Bone marrow (tissue), 2 donors: Measurements from ENCODE around the gene CYB5R3.
"Not testable (repeated sequence)": the region's sequence is repeated elsewhere in the genome, so short reads cannot be mapped to it uniquely, and the experiment has no call there.

Experiments
- DNase-seq, 2 donors: peaks; one replicate each; lab custom pipeline; 2025; lab: John Stamatoyannopoulos, UW

Gene CYB5R3

DNA sequence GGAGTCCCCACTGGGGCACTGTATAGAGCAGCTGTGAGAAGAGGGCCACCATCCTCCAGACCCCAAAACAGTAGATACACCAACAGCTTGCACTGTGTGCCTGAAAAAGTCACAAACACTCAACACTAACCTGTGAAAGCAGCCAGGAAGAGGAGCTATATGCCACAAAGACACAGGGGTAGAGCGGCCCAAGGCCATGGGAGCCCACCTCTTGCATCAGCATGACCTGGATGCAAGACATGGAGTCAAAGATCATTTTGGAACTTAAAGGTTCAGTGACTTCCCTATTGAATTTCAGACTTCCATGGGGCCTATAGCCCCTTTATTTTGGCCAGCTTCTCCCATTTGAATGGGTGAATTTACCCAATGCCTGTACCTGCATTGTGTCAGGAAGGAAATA is 29.7 kb upstream of the CYB5R3 start:
- DNase-seq: no peak

GRCh38 chr22:42677936-42678335 is 28.7 kb upstream of the CYB5R3 start:
- not testable (repeated sequence) for DNase-seq

DNA sequence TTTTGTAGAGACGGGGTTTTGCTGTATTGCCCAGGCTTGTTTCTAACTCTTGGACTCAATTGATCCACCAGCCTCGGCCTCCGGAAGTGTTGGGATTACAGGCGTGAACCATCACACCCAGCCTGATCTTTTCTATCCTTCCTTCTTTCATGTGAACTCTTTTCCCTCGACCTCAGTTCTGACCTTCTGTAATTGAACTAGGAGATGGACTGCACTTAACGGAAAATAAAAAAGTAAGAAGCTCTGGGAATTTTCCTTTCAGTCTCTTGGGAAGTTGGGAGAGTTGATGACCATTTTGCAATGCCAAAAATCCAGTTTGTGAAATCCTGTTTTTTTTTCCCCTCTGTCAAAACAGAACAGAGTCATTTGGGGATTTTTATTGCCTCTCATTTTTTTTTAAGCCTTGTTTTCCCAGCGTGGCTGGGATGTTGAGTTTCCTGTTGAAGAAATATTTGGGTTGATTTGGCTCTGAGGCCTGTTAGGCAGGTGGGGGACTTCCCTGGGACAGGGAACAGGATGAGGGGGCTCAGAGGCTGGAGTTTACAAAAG is 26.9 kb upstream of the CYB5R3 start:
- DNase-seq: no peak

DNA sequence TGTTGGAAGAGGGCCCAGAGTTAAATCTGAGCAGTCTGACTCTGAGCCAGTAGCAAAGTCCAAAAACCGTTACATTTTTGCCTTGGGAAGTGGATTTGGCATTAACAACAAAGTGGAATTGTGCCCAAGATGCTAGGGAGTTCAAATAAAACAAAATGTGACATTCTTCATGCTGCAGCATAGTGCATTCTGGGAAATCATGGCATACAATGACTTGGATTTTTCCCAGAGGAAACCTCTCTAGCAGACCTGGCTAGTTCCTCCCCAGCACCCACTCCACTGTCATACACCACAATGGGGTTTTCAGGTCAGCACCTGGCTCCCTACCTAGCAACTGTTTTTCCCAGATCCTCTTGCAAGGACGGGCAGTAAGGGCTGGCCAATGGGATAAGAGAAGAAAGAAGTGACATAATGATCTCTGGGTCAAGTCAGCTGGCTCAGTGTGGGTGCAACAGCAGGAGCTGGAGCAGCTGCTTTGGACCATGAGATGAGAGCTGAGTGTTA is 24.8 kb upstream of the CYB5R3 start:
- no peak for DNase-seq

GRCh38 chr22:42673071-42673470 is 23.9 kb upstream of the CYB5R3 start:
- not testable (repeated sequence) for DNase-seq

- DNase-seq: no peak
Measured at GRCh38 chr22:42670921-42671709, 21.9 kb upstream of the CYB5R3 start.

GRCh38 chr22:42670046-42670445 is 20.9 kb upstream of the CYB5R3 start:
- DNase-seq: no peak

GRCh38 chr22:42666393-42666792 is 17.2 kb upstream of the CYB5R3 start:
- not testable (repeated sequence) for DNase-seq

GRCh38 chr22:42664976-42665831 is 16.0 kb upstream of the CYB5R3 start:
- DNase-seq: no peak

GRCh38 chr22:42661985-42662831 is 13.0 kb upstream of the CYB5R3 start:
- peak; percentile 55 to 61 for DNase-seq

GRCh38 chr22:42656578-42656977 is 7.4 kb upstream of the CYB5R3 start:
- no peak for DNase-seq

DNA sequence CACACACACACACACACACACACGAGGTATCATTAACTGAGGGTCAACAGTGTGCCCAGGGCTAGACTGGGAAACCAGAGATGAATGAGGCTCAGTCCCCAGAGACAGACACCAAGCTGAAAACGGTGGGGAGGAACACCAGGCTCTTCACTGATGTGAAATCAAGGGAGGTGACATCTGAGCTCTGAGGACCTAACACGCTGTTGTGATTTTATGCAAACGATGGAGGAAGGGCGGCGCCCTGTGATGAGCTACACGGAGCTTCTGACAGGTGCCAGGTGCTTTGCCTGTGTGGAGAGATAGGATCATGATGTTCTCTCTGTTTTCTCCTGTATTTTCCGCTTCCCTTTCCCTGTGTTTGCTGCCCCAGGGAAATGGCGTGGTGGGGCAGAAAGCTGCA is 6.5 kb upstream of the CYB5R3 start:
- no peak for DNase-seq

DNA sequence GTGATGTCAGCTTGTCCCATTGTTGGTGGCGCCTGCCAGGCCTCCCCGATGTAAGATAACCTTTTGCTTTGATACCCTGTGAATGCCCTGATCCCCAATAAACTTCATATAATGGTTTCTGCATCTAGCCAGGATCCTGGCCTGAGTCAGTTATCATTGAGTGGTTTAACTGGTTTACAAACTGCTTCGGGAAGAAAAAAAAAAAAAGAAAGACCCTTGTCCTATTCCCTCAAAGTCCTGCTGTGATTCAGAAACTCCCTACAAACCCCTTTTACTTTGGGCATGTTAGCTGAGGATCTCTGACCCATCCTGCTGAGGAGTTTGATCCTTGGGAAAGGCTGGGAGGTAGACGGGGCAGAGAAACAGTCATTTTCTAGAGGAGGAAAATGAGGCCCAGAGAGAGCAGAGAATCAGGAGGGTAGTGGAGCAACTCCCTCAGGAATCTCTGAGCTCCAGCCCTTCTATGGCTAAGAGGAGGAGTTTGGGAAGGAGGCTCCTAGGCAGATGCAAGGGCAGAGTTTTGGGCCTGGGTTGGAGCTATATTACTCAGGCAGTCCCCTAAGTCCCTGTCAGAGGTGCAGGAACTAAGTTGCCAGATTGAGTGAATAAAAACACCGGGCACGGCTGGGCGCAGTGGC is 5.4 kb upstream of the CYB5R3 start:
- DNase-seq: no peak

- no peak for DNase-seq
Measured at GRCh38 chr22:42653999-42654398, 4.8 kb upstream of the CYB5R3 start.

- DNase-seq: no peak
Measured at GRCh38 chr22:42651134-42651533, 1.9 kb upstream of the CYB5R3 start.

DNA sequence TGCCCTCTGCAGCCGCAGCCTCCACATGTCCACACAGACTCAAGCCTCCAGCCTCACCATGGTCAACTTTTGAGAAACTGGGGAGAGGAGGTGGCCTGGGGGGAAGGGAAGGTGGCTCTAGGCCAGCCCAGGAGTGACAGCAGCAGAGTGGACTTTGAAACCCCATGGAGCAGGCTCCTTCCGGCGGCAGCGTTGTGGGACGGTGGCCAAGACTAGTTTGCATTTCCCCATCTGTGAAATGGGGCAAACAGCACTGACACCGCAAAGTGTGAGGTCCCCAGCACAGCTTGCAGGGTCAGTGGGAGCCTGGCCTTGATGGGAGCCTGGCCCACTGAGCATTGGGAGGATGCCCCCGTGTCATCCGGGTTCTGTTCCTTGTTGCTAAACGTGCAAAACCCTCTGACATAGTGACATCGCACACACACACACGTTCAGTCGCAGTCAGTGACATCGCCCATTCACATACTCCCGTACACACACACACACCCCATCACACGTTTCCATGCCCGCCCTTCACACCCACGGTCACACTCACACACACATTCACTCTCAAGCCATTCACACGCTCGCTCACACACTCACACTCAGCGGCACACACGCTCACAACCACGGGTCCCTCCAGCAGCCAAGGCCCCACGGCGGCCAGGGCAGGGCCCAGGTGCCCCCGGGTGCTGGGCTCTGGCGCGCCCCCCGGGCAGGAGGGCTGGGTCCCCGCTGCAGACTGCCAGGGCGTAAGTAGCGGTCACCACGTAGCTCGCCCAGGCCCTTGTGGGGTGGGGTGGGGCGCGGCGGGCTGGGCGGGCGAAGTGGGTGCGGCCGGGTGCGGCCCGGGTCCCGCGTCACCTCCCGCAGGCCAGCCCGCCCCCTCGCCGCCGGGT is 585 bp downstream of the CYB5R3 start:
- DNase-seq: peak in 1 of 2 donors; percentile 81

GRCh38 chr22:42648017-42648367 is 1.2 kb downstream of the CYB5R3 start:
- no peak for DNase-seq

- no peak for DNase-seq
Measured at GRCh38 chr22:42646569-42647525, 2.3 kb downstream of the CYB5R3 start.

DNA sequence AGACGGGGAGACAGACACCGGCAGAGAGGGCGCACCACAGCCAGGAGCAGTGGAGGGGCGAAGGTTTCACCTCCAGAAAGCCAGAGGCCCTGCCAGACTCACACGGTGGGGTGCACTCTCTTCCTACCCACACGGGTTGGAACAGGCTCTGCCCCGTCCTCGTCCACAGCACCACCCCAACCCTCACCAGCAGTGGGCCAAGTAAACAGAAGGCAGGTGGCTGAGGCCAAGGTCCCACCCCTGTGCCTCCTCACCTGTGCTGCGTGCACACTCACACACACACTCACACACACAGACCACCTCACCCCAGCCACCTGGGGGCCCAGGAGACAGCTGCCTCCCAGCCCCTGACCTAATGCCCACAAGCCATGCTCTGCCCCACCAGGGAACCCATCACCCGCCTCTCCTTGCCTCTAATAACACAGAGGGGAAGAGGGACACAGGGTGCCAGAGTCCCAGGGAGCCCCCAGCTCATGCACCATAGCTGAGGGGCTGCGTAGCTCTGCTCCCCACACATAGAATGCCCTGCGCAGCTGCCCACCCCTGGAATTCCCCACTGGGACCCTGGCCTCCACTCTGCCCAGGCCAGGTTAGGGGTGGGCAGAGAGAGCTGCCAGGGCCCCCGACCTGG is 3.1 kb downstream of the CYB5R3 start:
- no peak for DNase-seq
